ENCODE data around the gene TBL1X. TPM values are rescaled to one million over a fixed set of nuclear protein-coding genes. Genes with fewer than 3 reads are reported as not detected.
A peak's percentile ranks its signal among the peaks of the same experiment; 100 is the strongest.

TBL1X gene
- total and polyA plus RNA-seq, 7 donors: 6.5 to 25.8 (median 16.1) TPM

DNA sequence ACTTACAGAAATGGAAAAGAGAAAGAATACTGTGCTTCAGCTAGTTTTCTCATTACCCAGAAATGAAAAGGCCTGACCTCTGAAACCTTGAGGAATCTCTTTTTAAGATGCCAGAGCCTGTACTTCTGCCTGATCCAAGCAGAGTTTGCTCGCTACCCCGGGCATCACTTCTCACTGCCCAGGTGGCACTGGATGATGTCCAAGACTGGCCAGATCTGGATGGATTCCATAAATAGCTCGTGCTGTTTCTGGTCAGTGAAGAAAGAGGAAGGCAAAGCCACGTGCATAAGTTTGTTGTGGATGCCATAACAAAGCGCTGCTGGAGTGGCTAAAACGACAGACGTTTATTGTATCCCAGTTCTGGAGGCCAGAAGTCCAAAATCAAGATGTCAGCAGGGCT is 133.5 kb downstream of the TBL1X start:
- no peaks in the 10 kb centered on the region for H3K27me3 ChIP-seq
- H3K36me3 ChIP-seq: no peaks in the 10 kb centered on the region
- H3K4me3 ChIP-seq: no peak overlapping the region
- no peak for DNase-seq
- no peaks in the 10 kb centered on the region for H3K9me3 ChIP-seq
- TF ChIP-seq, protein P1, sequence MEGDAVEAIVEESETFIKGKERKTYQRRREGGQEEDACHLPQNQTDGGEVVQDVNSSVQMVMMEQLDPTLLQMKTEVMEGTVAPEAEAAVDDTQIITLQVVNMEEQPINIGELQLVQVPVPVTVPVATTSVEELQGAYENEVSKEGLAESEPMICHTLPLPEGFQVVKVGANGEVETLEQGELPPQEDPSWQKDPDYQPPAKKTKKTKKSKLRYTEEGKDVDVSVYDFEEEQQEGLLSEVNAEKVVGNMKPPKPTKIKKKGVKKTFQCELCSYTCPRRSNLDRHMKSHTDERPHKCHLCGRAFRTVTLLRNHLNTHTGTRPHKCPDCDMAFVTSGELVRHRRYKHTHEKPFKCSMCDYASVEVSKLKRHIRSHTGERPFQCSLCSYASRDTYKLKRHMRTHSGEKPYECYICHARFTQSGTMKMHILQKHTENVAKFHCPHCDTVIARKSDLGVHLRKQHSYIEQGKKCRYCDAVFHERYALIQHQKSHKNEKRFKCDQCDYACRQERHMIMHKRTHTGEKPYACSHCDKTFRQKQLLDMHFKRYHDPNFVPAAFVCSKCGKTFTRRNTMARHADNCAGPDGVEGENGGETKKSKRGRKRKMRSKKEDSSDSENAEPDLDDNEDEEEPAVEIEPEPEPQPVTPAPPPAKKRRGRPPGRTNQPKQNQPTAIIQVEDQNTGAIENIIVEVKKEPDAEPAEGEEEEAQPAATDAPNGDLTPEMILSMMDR (IDR thresholded peaks at IDR 0.05): no peak
- TF ChIP-seq POLR2AphosphoS5 (IDR thresholded peaks at IDR 0.05) (no peak), EP300 (IDR thresholded peaks at IDR 0.05) (no peak), POLR2A (IDR thresholded peaks at IDR 0.05) (no peak)
- 81 to 87% methylated on average over 7 of the region's 7 CpGs for WGBS, 2 donors
- H3K4me1 ChIP-seq: no peaks in the 10 kb centered on the region
- intact Hi-C loops (cut with DNase I): no loop called here
- H3K27ac ChIP-seq: no peak overlapping the region

DNA sequence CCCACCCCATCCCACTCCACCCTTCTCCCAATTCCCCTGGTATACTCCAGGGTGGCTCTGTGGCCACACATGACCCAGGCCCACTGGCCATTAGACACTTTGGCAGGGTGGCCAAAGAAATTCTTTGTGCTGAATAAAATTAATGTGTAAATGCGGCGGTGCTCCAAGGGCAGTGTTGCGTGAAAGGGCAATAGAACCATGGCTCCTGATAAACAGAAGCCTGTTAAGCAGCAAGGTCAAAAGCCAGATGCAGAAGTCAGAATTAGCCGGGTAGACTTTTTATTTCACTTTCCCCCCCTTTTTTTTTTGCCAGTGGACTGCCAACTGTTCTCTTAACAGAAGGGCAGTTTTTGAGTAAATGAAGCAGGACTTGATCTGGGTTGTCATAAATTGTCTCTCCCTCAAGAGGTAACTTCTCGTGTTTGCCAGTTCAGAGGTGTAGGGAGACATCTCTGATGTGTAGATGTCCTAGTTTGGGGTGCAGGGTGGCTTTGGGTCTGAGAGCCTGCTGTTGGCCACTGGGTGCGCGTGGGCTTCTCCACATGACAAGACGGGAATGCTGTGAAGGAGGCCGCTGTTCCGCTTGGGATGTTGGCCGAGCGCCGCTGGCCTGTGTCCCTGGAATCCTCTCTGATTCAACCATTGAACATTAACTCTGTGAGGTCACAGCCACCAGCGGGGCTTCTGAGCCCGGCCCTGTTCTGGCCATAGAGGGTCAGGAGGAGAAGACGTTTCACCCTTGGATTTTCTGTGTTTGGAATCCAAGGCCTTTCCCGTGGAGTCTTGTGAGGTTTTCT is 139.5 kb downstream of the TBL1X start:
- 89 to 95% methylated on average over 17 of the region's 17 CpGs for WGBS, 2 donors
- TF ChIP-seq POLR2AphosphoS5 (IDR thresholded peaks at IDR 0.05): no peak
- TF ChIP-seq, protein P1 (IDR thresholded peaks at IDR 0.05): no peak
- TF ChIP-seq POLR2A (IDR thresholded peaks at IDR 0.05): no peak
- TF ChIP-seq EP300 (IDR thresholded peaks at IDR 0.05): no peak
- H3K4me3 ChIP-seq: no peak overlapping the region
- no peaks in the 10 kb centered on the region for H3K4me1 ChIP-seq
- H3K9me3 ChIP-seq: no peaks in the 10 kb centered on the region
- intact Hi-C loops (cut with DNase I): no loop called here
- DNase-seq: no peak
- no peaks in the 10 kb centered on the region for H3K36me3 ChIP-seq
- peak overlapping the region in 1 of 4 donors; percentile 19 for H3K27ac ChIP-seq
- H3K27me3 ChIP-seq: no peaks in the 10 kb centered on the region

DNA sequence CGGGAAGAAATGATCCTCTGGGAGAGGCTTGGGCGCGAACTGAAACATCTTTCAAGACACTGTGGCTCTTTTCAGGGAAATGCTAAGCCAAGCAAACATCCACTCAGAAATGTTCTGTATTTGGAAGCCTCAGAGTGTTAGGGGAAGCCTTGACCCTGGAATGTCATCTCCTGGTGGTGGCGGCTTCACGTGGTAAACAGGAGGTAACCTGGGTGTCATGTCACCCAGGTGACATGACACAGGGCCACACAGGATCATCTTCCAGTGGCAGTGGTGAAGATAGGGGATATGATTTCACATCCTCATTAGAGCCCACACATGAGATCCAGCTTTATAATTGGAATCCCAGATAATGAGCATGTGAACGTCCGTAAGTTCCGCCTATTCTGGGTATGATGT is 140.0 kb downstream of the TBL1X start:
- no peaks in the 10 kb centered on the region for H3K36me3 ChIP-seq
- H3K4me3 ChIP-seq: no peak overlapping the region
- H3K27ac ChIP-seq: peak overlapping the region in 1 of 4 donors; percentile 19
- intact Hi-C loops (cut with DNase I): no loop called here
- no peaks in the 10 kb centered on the region for H3K4me1 ChIP-seq
- no peaks in the 10 kb centered on the region for H3K27me3 ChIP-seq
- TF ChIP-seq, protein P1 (IDR thresholded peaks at IDR 0.05): no peak
- TF ChIP-seq POLR2AphosphoS5 (IDR thresholded peaks at IDR 0.05) (no peak), POLR2A (IDR thresholded peaks at IDR 0.05) (no peak), EP300 (IDR thresholded peaks at IDR 0.05) (no peak)
- H3K9me3 ChIP-seq: no peaks in the 10 kb centered on the region
- no peak for DNase-seq
- 89 to 94% methylated on average over 8 of the region's 8 CpGs for WGBS, 2 donors

DNA sequence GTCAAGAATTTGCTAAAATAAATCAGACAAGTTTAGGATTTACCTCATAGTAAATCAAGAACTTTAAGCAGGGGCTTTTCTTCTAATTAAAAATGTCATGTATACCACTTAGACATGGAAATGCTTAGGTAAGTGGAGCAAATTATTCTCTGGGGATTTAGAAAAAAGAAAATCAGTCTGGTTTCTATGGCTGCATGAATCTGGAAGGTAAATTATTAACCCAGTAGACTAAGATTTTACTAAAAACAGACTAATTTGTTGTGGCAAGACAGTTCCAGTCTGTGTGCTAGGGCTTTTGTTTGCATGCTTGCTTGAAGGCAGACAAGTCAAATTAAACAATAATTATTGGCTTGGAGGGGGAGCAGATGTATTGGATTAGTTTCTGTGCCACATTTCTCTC is 140.6 kb downstream of the TBL1X start:
- DNase-seq: no peak
- no peak for TF ChIP-seq EP300 (IDR thresholded peaks at IDR 0.05)
- TF ChIP-seq POLR2AphosphoS5 (IDR thresholded peaks at IDR 0.05): no peak
- no peak for TF ChIP-seq POLR2A (IDR thresholded peaks at IDR 0.05)
- TF ChIP-seq, protein P1 (IDR thresholded peaks at IDR 0.05): no peak
- H3K36me3 ChIP-seq: no peaks in the 10 kb centered on the region
- H3K4me1 ChIP-seq: no peaks in the 10 kb centered on the region
- no peaks in the 10 kb centered on the region for H3K27me3 ChIP-seq
- no peak overlapping the region for H3K27ac ChIP-seq
- intact Hi-C loops (cut with DNase I): no loop called here
- no peaks in the 10 kb centered on the region for H3K9me3 ChIP-seq
- H3K4me3 ChIP-seq: no peak overlapping the region

DNA sequence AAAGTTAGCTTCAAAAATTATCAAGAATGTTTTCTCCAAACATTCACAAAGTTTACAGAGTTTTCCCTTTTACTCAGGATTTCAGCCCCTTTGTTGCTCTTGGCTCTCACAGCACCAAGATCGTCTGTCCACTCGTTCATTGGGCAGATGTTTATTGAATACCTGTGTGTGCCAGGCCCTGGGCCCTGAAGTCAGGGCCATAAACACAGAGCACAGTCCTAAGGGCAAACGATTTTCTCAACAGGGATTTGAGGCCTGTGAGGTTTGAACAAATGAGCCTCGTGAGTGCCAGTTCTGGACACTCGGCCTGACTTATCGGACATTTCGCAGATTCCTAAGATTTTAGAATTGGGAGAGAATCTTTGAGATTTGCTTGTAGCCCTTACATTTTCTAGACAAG is 142.1 kb downstream of the TBL1X start:
- no peaks in the 10 kb centered on the region for H3K36me3 ChIP-seq
- 44 to 73% methylated on average over 7 of the region's 7 CpGs for WGBS, 2 donors
- no peaks in the 10 kb centered on the region for H3K27me3 ChIP-seq
- intact Hi-C loops (cut with DNase I): no loop called here
- H3K9me3 ChIP-seq: no peaks in the 10 kb centered on the region
- H3K4me3 ChIP-seq: no peak overlapping the region
- no peak for DNase-seq
- no peak overlapping the region for H3K27ac ChIP-seq
- H3K4me1 ChIP-seq: no peaks in the 10 kb centered on the region
- TF ChIP-seq POLR2A (IDR thresholded peaks at IDR 0.05) (no peak), EP300 (IDR thresholded peaks at IDR 0.05) (no peak), POLR2AphosphoS5 (IDR thresholded peaks at IDR 0.05) (no peak)
- TF ChIP-seq, protein P1 (IDR thresholded peaks at IDR 0.05): no peak
